HepG2 (cell line): Measurements from ENCODE around the gene ATP9A. TPM values are rescaled to one million over a fixed set of nuclear protein-coding genes. Genes with fewer than 3 reads are reported as not detected.

Experiments
- HNRNPK ChIP-seq: fragments of 200-400 bp; formaldehyde crosslinking; IDR thresholded peaks from 2 replicates; pipeline ENCODE4 v1.6.1; 2018; ENCODE audit warnings: low read length, low read depth, moderate library complexity, mild to moderate bottlenecking; ENCODE audit not compliant: poor library complexity, severe bottlenecking
- NR2C2 ChIP-seq: sonication (generic); formaldehyde crosslinking; IDR thresholded peaks from 2 replicates; pipeline ENCODE4 v1.4.0; 2020; ENCODE audit warnings: missing genetic modification reagents, mild to moderate bottlenecking, moderate library complexity, borderline replicate concordance
- RARG ChIP-seq: sonication (generic); formaldehyde crosslinking; IDR thresholded peaks from 2 replicates; pipeline ENCODE4 v1.4.0; 2020; ENCODE audit warnings: low read depth, mild to moderate bottlenecking, missing genetic modification reagents
- SMAD9 ChIP-seq: sonication (generic); formaldehyde crosslinking; IDR thresholded peaks from 2 replicates; pipeline ENCODE4 v1.5.1; 2020; ENCODE audit warnings: mild to moderate bottlenecking, missing genetic modification reagents
- SNAI1 ChIP-seq: sonication (generic); formaldehyde crosslinking; IDR thresholded peaks from 2 replicates; pipeline ENCODE4 v1.5.0; 2020; ENCODE audit warnings: mild to moderate bottlenecking, missing genetic modification reagents, borderline replicate concordance
- ZKSCAN8 ChIP-seq: IDR thresholded peaks from 2 replicates; pipeline ENCODE4 v1.6.1; 2016; ENCODE audit warnings: borderline replicate concordance, missing genetic modification reagents, missing compliant biosample characterization
- ZNF703 ChIP-seq: sonication (generic); formaldehyde crosslinking; IDR thresholded peaks from 2 replicates; pipeline ENCODE4 v1.5.1; 2020; ENCODE audit warnings: missing genetic modification reagents, mild to moderate bottlenecking, moderate library complexity, borderline replicate concordance
- polyA plus RNA-seq, 8 experiments: library from polyadenylated mRNA; depleted of rRNA in 3 of 8; stranded (reverse) in 7 of 8; unstranded in 1 of 8; fragments of >200 nt; fragmentation: Illumina TruSeq in 4 of 8; extraction: Trizol in 4 of 8; gene quantifications; 2 replicates each; pipeline versions ENCODE4 v1.2.1 to v1.2.3, GENCODE V29; 2011 to 2016; ENCODE audit warnings: low read depth in 4 of 8, missing spikeins in 1 of 8, mixed read lengths in 1 of 8; ENCODE audit not compliant: insufficient read depth in 1 of 8
- total RNA-seq, 5 experiments: library from RNA; depleted of rRNA; stranded (reverse); fragments of >200 nt; fragmentation: Illumina TruSeq; extraction: Trizol; gene quantifications; 2 replicates each; pipeline ENCODE4 v1.2.3, GENCODE V29; 2016; ENCODE audit warnings: low read depth in 1 of 5
- TF ChIP-seq, protein P1 (sequence below): sonication (generic); formaldehyde crosslinking; IDR thresholded peaks from 2 replicates; pipeline ENCODE4 v1.5.0; 2020; ENCODE audit warnings: mild to moderate bottlenecking, missing genetic modification reagents, borderline replicate concordance
- TF ChIP-seq, protein P2 (sequence below): sonication (generic); formaldehyde crosslinking; IDR thresholded peaks from 2 replicates; pipeline ENCODE4 v1.5.1; 2020; ENCODE audit warnings: missing genetic modification reagents, mild to moderate bottlenecking, borderline replicate concordance
- TF ChIP-seq, protein P3 (sequence below): sonication (generic); formaldehyde crosslinking; IDR thresholded peaks from 2 replicates; pipeline ENCODE4 v1.4.0; 2020; ENCODE audit warnings: missing genetic modification reagents
- TF ChIP-seq, protein P4 (sequence below): sonication (generic); formaldehyde crosslinking; conservative IDR thresholded peaks from 2 replicates; pipeline ENCODE4 v1.8.0; 2022; ENCODE audit warnings: missing genetic modification reagents

ATP9A gene
- total and polyA plus RNA-seq, 2 of the 13 experiments (the other 11 are each of a cell fraction or from before 2014, with no cell fraction given): 11.8 to 18.5 TPM

DNA sequence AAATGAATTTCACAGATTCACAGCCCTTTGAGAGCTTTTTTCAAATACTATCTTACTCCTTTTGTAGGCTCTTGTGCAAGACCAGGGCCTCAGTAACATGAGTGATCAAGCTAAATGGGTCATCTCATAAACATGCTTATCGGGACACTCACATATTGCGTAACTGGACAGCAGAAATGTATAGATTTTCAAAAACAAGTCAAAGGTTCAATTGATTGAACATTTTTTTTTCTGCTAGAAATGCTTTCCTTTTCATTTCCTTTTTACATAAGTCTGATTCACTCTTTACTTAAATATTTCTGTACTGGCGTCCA is 42.8 kb upstream of the ATP9A start (continued):
- TF ChIP-seq, protein P1, sequence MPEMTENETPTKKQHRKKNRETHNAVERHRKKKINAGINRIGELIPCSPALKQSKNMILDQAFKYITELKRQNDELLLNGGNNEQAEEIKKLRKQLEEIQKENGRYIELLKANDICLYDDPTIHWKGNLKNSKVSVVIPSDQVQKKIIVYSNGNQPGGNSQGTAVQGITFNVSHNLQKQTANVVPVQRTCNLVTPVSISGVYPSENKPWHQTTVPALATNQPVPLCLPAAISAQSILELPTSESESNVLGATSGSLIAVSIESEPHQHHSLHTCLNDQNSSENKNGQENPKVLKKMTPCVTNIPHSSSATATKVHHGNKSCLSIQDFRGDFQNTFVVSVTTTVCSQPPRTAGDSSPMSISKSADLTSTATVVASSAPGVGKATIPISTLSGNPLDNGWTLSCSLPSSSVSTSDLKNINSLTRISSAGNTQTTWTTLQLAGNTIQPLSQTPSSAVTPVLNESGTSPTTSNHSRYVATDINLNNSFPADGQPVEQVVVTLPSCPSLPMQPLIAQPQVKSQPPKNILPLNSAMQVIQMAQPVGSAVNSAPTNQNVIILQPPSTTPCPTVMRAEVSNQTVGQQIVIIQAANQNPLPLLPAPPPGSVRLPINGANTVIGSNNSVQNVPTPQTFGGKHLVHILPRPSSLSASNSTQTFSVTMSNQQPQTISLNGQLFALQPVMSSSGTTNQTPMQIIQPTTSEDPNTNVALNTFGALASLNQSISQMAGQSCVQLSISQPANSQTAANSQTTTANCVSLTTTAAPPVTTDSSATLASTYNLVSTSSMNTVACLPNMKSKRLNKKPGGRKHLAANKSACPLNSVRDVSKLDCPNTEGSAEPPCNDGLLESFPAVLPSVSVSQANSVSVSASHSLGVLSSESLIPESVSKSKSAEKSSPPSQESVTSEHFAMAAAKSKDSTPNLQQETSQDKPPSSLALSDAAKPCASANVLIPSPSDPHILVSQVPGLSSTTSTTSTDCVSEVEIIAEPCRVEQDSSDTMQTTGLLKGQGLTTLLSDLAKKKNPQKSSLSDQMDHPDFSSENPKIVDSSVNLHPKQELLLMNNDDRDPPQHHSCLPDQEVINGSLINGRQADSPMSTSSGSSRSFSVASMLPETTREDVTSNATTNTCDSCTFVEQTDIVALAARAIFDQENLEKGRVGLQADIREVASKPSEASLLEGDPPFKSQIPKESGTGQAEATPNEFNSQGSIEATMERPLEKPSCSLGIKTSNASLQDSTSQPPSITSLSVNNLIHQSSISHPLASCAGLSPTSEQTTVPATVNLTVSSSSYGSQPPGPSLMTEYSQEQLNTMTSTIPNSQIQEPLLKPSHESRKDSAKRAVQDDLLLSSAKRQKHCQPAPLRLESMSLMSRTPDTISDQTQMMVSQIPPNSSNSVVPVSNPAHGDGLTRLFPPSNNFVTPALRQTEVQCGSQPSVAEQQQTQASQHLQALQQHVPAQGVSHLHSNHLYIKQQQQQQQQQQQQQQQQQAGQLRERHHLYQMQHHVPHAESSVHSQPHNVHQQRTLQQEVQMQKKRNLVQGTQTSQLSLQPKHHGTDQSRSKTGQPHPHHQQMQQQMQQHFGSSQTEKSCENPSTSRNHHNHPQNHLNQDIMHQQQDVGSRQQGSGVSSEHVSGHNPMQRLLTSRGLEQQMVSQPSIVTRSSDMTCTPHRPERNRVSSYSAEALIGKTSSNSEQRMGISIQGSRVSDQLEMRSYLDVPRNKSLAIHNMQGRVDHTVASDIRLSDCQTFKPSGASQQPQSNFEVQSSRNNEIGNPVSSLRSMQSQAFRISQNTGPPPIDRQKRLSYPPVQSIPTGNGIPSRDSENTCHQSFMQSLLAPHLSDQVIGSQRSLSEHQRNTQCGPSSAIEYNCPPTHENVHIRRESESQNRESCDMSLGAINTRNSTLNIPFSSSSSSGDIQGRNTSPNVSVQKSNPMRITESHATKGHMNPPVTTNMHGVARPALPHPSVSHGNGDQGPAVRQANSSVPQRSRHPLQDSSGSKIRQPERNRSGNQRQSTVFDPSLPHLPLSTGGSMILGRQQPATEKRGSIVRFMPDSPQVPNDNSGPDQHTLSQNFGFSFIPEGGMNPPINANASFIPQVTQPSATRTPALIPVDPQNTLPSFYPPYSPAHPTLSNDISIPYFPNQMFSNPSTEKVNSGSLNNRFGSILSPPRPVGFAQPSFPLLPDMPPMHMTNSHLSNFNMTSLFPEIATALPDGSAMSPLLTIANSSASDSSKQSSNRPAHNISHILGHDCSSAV (CRISPR knock-in tag): no peak
- TF ChIP-seq HNRNPK (no peak), ZKSCAN8 (CRISPR knock-in tag) (peak; percentile 77; the same call in 1 of the 2 replicates), SMAD9 (CRISPR knock-in tag) (no peak), ZNF703 (CRISPR knock-in tag) (0 out of 2 replicates have a peak, but pooled peaks have one; percentile 23), RARG (CRISPR knock-in tag) (no peak), NR2C2 (peak; percentile 63; the same call in 1 of the 2 replicates), SNAI1 (CRISPR knock-in tag) (no peak)
- TF ChIP-seq, protein P2, sequence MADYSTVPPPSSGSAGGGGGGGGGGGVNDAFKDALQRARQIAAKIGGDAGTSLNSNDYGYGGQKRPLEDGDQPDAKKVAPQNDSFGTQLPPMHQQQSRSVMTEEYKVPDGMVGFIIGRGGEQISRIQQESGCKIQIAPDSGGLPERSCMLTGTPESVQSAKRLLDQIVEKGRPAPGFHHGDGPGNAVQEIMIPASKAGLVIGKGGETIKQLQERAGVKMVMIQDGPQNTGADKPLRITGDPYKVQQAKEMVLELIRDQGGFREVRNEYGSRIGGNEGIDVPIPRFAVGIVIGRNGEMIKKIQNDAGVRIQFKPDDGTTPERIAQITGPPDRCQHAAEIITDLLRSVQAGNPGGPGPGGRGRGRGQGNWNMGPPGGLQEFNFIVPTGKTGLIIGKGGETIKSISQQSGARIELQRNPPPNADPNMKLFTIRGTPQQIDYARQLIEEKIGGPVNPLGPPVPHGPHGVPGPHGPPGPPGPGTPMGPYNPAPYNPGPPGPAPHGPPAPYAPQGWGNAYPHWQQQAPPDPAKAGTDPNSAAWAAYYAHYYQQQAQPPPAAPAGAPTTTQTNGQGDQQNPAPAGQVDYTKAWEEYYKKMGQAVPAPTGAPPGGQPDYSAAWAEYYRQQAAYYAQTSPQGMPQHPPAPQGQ (CRISPR knock-in tag): no peak
- TF ChIP-seq, protein P3, sequence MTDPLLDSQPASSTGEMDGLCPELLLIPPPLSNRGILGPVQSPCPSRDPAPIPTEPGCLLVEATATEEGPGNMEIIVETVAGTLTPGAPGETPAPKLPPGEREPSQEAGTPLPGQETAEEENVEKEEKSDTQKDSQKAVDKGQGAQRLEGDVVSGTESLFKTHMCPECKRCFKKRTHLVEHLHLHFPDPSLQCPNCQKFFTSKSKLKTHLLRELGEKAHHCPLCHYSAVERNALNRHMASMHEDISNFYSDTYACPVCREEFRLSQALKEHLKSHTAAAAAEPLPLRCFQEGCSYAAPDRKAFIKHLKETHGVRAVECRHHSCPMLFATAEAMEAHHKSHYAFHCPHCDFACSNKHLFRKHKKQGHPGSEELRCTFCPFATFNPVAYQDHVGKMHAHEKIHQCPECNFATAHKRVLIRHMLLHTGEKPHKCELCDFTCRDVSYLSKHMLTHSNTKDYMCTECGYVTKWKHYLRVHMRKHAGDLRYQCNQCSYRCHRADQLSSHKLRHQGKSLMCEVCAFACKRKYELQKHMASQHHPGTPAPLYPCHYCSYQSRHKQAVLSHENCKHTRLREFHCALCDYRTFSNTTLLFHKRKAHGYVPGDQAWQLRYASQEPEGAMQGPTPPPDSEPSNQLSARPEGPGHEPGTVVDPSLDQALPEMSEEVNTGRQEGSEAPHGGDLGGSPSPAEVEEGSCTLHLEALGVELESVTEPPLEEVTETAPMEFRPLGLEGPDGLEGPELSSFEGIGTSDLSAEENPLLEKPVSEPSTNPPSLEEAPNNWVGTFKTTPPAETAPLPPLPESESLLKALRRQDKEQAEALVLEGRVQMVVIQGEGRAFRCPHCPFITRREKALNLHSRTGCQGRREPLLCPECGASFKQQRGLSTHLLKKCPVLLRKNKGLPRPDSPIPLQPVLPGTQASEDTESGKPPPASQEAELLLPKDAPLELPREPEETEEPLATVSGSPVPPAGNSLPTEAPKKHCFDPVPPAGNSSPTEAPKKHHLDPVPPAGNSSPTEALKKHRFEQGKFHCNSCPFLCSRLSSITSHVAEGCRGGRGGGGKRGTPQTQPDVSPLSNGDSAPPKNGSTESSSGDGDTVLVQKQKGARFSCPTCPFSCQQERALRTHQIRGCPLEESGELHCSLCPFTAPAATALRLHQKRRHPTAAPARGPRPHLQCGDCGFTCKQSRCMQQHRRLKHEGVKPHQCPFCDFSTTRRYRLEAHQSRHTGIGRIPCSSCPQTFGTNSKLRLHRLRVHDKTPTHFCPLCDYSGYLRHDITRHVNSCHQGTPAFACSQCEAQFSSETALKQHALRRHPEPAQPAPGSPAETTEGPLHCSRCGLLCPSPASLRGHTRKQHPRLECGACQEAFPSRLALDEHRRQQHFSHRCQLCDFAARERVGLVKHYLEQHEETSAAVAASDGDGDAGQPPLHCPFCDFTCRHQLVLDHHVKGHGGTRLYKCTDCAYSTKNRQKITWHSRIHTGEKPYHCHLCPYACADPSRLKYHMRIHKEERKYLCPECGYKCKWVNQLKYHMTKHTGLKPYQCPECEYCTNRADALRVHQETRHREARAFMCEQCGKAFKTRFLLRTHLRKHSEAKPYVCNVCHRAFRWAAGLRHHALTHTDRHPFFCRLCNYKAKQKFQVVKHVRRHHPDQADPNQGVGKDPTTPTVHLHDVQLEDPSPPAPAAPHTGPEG (CRISPR knock-in tag): no peak
- TF ChIP-seq, protein P4, sequence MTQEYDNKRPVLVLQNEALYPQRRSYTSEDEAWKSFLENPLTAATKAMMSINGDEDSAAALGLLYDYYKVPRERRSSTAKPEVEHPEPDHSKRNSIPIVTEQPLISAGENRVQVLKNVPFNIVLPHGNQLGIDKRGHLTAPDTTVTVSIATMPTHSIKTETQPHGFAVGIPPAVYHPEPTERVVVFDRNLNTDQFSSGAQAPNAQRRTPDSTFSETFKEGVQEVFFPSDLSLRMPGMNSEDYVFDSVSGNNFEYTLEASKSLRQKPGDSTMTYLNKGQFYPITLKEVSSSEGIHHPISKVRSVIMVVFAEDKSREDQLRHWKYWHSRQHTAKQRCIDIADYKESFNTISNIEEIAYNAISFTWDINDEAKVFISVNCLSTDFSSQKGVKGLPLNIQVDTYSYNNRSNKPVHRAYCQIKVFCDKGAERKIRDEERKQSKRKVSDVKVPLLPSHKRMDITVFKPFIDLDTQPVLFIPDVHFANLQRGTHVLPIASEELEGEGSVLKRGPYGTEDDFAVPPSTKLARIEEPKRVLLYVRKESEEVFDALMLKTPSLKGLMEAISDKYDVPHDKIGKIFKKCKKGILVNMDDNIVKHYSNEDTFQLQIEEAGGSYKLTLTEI (CRISPR knock-in tag): no peak
